ENCODE results near the gene IQGAP1. TPM values are rescaled to one million over a fixed set of nuclear protein-coding genes. Genes with fewer than 3 reads are reported as not detected.

IQGAP1 gene
- total and polyA plus RNA-seq, 9 of the 15 experiments (the other 6 are each of a cell fraction or from before 2014, with no cell fraction given): 37.6 to 143 (median 77.7) TPM

GRCh38 chr15:90358124-90359033, 29.7 kb upstream of the IQGAP1 start (continued):
- TF ChIP-seq FOSL1 (tag; conservative IDR thresholded peaks at IDR 0.05) (0 out of 2 replicates have a peak, but pooled peaks have one; percentile 19), PRDM10 (IDR thresholded peaks at IDR 0.05; ENCODE audit: partially characterized antibody) (no peak)

GRCh38 chr15:90360746-90361145, 27.3 kb upstream of the IQGAP1 start:
- Histone ChIP-seq H3K27ac (ENCODE audit: extremely low read depth, low read depth, low read length) (no peak overlapping the region), H3K9me1 (ENCODE audit: control insufficient read depth, insufficient read depth, low read length) (no peaks in the 10 kb centered on the region), H3K27me3 (ENCODE audit: control insufficient read depth in 2 of 2, insufficient read depth in 2 of 2, low read length in 2 of 2) (no peaks in the 10 kb centered on the region), H3K36me3 (ENCODE audit: control insufficient read depth, insufficient read depth, low read length) (no peaks in the 10 kb centered on the region), H3K9ac (ENCODE audit: insufficient read depth in 1 of 2, low read depth in 2 of 2, low read length in 2 of 2) (no peak overlapping the region; a peak in 1 of 4 replicates), H3K79me2 (ENCODE audit: control insufficient read depth, insufficient read depth, low read length) (no peaks in the 10 kb centered on the region), H4K20me1 (replicated peaks; ENCODE audit: control insufficient read depth, insufficient read depth, low read length) (no peaks in the 10 kb centered on the region), H2AFZ (ENCODE audit: low read depth, low read length) (no peak overlapping the region), H3K4me2 (ENCODE audit: insufficient read depth, low read length) (no peak overlapping the region), H3K4me3 (no peak overlapping the region), H3K9me3 (replicated peaks; ENCODE audit: control insufficient read depth, insufficient read depth, low read depth, low read length) (no peaks in the 10 kb centered on the region), H3K4me1 (replicated peaks in 1 of 2; ENCODE audit: control insufficient read depth in 2 of 2, insufficient read depth in 2 of 2, low read length in 2 of 2) (peaks cover 0 to 17% of the 10 kb centered on the region in 2 experiments; a peak in 4 of 5 replicates)
- DNase-seq (ENCODE audit: extremely low read depth in 1 of 4, low spot score in 3 of 4): no peak
- ATAC-seq: no peak
- intact Hi-C loops (cut with micrococcal nuclease): loop anchor here (5.0 kb wide), 1 partner anchor 42 kb away; no protein-coding TSS in a partner anchor
- CTCF ChIA-PET (ENCODE audit: low intra/inter-chr PET ratio): no interaction called here
- POLR2A ChIA-PET: interaction anchor here (0.6 to 1.5 kb wide), 5 partner anchors 14 to 556 kb away, joined by 3 to 5 read pairs (median 3); partner anchors contain the start of gene IQGAP1
- in situ Hi-C loops (cut with MboI): no loop called here
- 87% methylated on average over 14 of the region's 14 CpGs for WGBS (ENCODE audit: insufficient coverage, low coverage, missing lambda C conversion rate)
- TF ChIP-seq ZNF124 (CRISPR knock-in tag; IDR thresholded peaks at IDR 0.05) (no peak), ZNF395 (CRISPR knock-in tag; IDR thresholded peaks at IDR 0.05) (no peak), LEF1 (IDR thresholded peaks at IDR 0.05) (no peak), GTF2E2 (tag; IDR thresholded peaks at IDR 0.05) (no peak), BCOR (IDR thresholded peaks at IDR 0.05) (no peak), IRF9 (tag; IDR thresholded peaks at IDR 0.05) (no peak)
- no TSS peak for BruUV-seq (replicated peaks)
- no peak for FAIRE-seq
